GM12878 (cell line): ENCODE results near the gene CADM2.

ENCODE experiments used
- ATF3 ChIP-seq: IDR thresholded peaks from 2 replicates; pipeline ENCODE4 v1.6.1; 2011; ENCODE audit warnings: low read depth, mild to moderate bottlenecking, low read length, moderate library complexity, borderline replicate concordance; ENCODE audit errors: extremely low read depth
- BACH1 ChIP-seq: fragments of 450-650 bp; IDR thresholded peaks from 2 replicates; pipeline ENCODE4 v1.6.1; 2017; ENCODE audit warnings: mild to moderate bottlenecking, borderline replicate concordance
- NBN ChIP-seq: fragments of 450-650 bp; IDR thresholded peaks from 2 replicates; pipeline ENCODE4 v1.6.1; 2016
- SP1 ChIP-seq: IDR thresholded peaks from one replicate; pipeline ENCODE4 v1.6.1; 2011; ENCODE audit warnings: low read depth, low read length

GRCh38 chr3:85433319-85433718 lies 474.5 kb downstream of the CADM2 start:
- no peak for TF ChIP-seq SP1
- TF ChIP-seq BACH1 = no peak
- no peak for TF ChIP-seq NBN
- no peak for TF ChIP-seq ATF3
